Chondrocyte (in vitro differentiated cells): ENCODE data around the gene LARGE1. TPM values are rescaled to one million over a fixed set of nuclear protein-coding genes. Genes with fewer than 3 reads are reported as not detected.

Experiments used
- DNase-seq: peaks from one replicate; pipeline ENCODE4 v3.0.0; 2021; ENCODE audit warnings: mixed read lengths, low spot score
- H3K27ac Mint-ChIP-seq: one replicate; pipeline ENCODE4 v1.8.0; 2021; ENCODE audit warnings: mild to moderate bottlenecking, moderate library complexity, mixed read lengths; ENCODE audit not compliant: unreplicated experiment
- H3K27me3 Mint-ChIP-seq: 2 replicates; pipeline ENCODE4 v1.8.0; 2021; ENCODE audit warnings: low read depth, mixed read lengths
- H3K36me3 Mint-ChIP-seq: 2 replicates; pipeline ENCODE4 v1.8.0; 2021; ENCODE audit warnings: low read depth, mixed read lengths
- H3K4me1 Mint-ChIP-seq: 2 replicates; pipeline ENCODE4 v1.8.0; 2021; ENCODE audit warnings: low read depth, mild to moderate bottlenecking, mixed read lengths
- H3K4me3 Mint-ChIP-seq: one replicate; pipeline ENCODE4 v1.8.0; 2021; ENCODE audit warnings: mild to moderate bottlenecking, moderate library complexity, mixed read lengths; ENCODE audit not compliant: unreplicated experiment
- H3K9me3 Mint-ChIP-seq: 2 replicates; pipeline ENCODE4 v1.8.0; 2021; ENCODE audit warnings: low read depth, mixed read lengths
- CTCF ChIP-seq: fragments of 200-600 bp; sonication (generic); IDR thresholded peaks from 2 replicates; pipeline ENCODE4 v1.5.0; 2021; ENCODE audit warnings: antibody characterized with exemption, mild to moderate bottlenecking, moderate library complexity
- total RNA-seq: library from RNA; stranded (reverse); gene quantifications from 3 replicates; pipeline ENCODE4 v1.2.1, GENCODE V29; 2021

LARGE1 gene
- total RNA-seq, 1 donor from 2014 or later: 21.3 TPM

DNA sequence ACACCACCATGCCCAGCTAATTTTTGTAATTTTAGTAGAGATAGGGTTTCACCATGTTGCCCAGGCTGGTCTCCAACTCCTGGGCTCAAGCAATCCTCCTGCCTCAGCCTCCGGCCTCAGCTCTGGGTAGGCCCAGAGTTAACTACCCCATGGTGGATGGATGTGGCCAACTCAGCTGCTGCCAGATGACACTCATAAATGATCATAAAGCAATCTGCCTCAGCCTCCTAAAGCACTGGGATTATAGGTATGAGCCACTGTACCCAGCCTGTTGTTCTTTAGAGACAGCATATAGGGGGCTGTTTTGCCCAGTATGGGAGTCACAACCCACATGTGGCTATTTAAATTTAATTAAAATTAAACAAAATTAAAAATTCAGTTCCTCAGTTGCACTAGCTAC, 54.3 kb downstream of the LARGE1 start:
- no peaks in the 10 kb centered on the region for H3K9me3 Mint-ChIP-seq
- no peaks in the 10 kb centered on the region for H3K36me3 Mint-ChIP-seq
- no peaks in the 10 kb centered on the region for H3K27me3 Mint-ChIP-seq
- no peak overlapping the region for H3K4me3 Mint-ChIP-seq
- no peak overlapping the region for H3K27ac Mint-ChIP-seq
- no peak for DNase-seq
- TF ChIP-seq CTCF: no peak
- peaks cover 26% of the 10 kb centered on the region for H3K4me1 Mint-ChIP-seq

GRCh38 chr22:33865248-33865647, 55.0 kb downstream of the LARGE1 start:
- Mint-ChIP-seq H3K4me3 (no peak overlapping the region), H3K36me3 (no peaks in the 10 kb centered on the region), H3K9me3 (no peaks in the 10 kb centered on the region), H3K27me3 (no peaks in the 10 kb centered on the region), H3K4me1 (peaks cover 26% of the 10 kb centered on the region), H3K27ac (no peak overlapping the region)
- no peak for DNase-seq
- TF ChIP-seq CTCF: no peak

- H3K4me3 Mint-ChIP-seq: no peak overlapping the region
- H3K27ac Mint-ChIP-seq: no peak overlapping the region
- TF ChIP-seq CTCF: no peak
- H3K36me3 Mint-ChIP-seq: no peaks in the 10 kb centered on the region
- DNase-seq: no peak
- peaks cover 22% of the 10 kb centered on the region for H3K4me1 Mint-ChIP-seq
- no peaks in the 10 kb centered on the region for H3K27me3 Mint-ChIP-seq
- H3K9me3 Mint-ChIP-seq: no peaks in the 10 kb centered on the region
Observed at GRCh38 chr22:33864723-33865130, 55.5 kb downstream of the LARGE1 start.

GRCh38 chr22:33861216-33861875, 58.9 kb downstream of the LARGE1 start:
- Mint-ChIP-seq H3K9me3 (no peaks in the 10 kb centered on the region), H3K27ac (no peak overlapping the region), H3K36me3 (no peaks in the 10 kb centered on the region), H3K27me3 (no peaks in the 10 kb centered on the region), H3K4me1 (peaks cover 8% of the 10 kb centered on the region), H3K4me3 (no peak overlapping the region)
- no peak for TF ChIP-seq CTCF
- no peak for DNase-seq

- Mint-ChIP-seq H3K4me3 (no peak overlapping the region), H3K27me3 (no peaks in the 10 kb centered on the region), H3K36me3 (no peaks in the 10 kb centered on the region), H3K27ac (no peak overlapping the region), H3K4me1 (peaks cover 7% of the 10 kb centered on the region), H3K9me3 (no peaks in the 10 kb centered on the region)
- no peak for TF ChIP-seq CTCF
- no peak for DNase-seq
Observed at GRCh38 chr22:33860386-33860785, 59.9 kb downstream of the LARGE1 start.
